ENCODE data around the gene ACAD9.
A peak's percentile ranks its signal among the peaks of the same experiment; 100 is the strongest.
"Not testable (repeated sequence)": the region's sequence is repeated elsewhere in the genome, so short reads cannot be mapped to it uniquely, and the experiment has no call there.

The ACAD9 gene

GRCh38 chr3:128902426-128902825 lies 23.0 kb downstream of the ACAD9 start:
- no peak for DNase-seq

GRCh38 chr3:128903501-128903900 lies 24.1 kb downstream of the ACAD9 start:
- DNase-seq, result no peak

- no peak for DNase-seq
Measured at GRCh38 chr3:128906031-128906803, 26.8 kb downstream of the ACAD9 start.

GRCh38 chr3:128906804-128907525 lies 27.5 kb downstream of the ACAD9 start:
- no peak for DNase-seq

- DNase-seq, result no peak
Measured at GRCh38 chr3:128907706-128908445, 28.5 kb downstream of the ACAD9 start.

- no peak for DNase-seq
Measured at GRCh38 chr3:128908951-128909350, 29.5 kb downstream of the ACAD9 start.

- no peak for DNase-seq
Measured at GRCh38 chr3:128910006-128910405, 30.6 kb downstream of the ACAD9 start.

GRCh38 chr3:128911911-128912310 lies 32.5 kb downstream of the ACAD9 start:
- no peak for DNase-seq

GRCh38 chr3:128914966-128915645 lies 35.7 kb downstream of the ACAD9 start:
- DNase-seq, result no peak

GRCh38 chr3:128917291-128917690 lies 37.9 kb downstream of the ACAD9 start:
- no peak for DNase-seq

GRCh38 chr3:128919988-128920387 lies 40.6 kb downstream of the ACAD9 start:
- DNase-seq, result no peak

GRCh38 chr3:128922804-128923459 lies 43.5 kb downstream of the ACAD9 start:
- DNase-seq, result peak; percentile 55

GRCh38 chr3:128923576-128923975 lies 44.2 kb downstream of the ACAD9 start:
- DNase-seq, result peak; percentile 28

- not testable (repeated sequence) for DNase-seq
Measured at GRCh38 chr3:128923986-128924385, 44.6 kb downstream of the ACAD9 start.

- DNase-seq, result no peak
Measured at GRCh38 chr3:128929364-128929763, 49.9 kb downstream of the ACAD9 start.

- no peak for DNase-seq
Measured at GRCh38 chr3:128931046-128931445, 51.6 kb downstream of the ACAD9 start.

GRCh38 chr3:128932516-128933212 lies 53.2 kb downstream of the ACAD9 start:
- no peak for DNase-seq

GRCh38 chr3:128933213-128933921 lies 53.9 kb downstream of the ACAD9 start:
- DNase-seq, result no peak

- no peak for DNase-seq
Measured at GRCh38 chr3:128933922-128934253, 54.5 kb downstream of the ACAD9 start.

- DNase-seq, result no peak
Measured at GRCh38 chr3:128935922-128936321, 56.5 kb downstream of the ACAD9 start.

GRCh38 chr3:128936341-128936740 lies 56.9 kb downstream of the ACAD9 start:
- DNase-seq, result no peak
